Neural cell (in vitro differentiated cells): Measurements from ENCODE around the gene GGT5. TPM values are rescaled to one million over a fixed set of nuclear protein-coding genes. Genes with fewer than 3 reads are reported as not detected.

ENCODE experiments used
- H2AFZ ChIP-seq: fragments of 200-600, 300-800 bp; sonication (generic), shearing (Covaris generic); 2 replicates; pipeline ENCODE4 v1.6.0; 2014; ENCODE audit warnings: low read depth, mild to moderate bottlenecking, antibody characterized with exemption, low read length, moderate library complexity
- H3F3A ChIP-seq: fragments of 200-600 bp; shearing (Covaris generic); 2 replicates; pipeline ENCODE4 v1.6.1; 2016; ENCODE audit warnings: mild to moderate bottlenecking, moderate library complexity, mixed read lengths, antibody characterized with exemption, low read length; ENCODE audit not compliant: insufficient read depth, poor library complexity, severe bottlenecking
- H3K27ac ChIP-seq: fragments of 200-600, 300-800 bp; sonication (generic), shearing (Covaris generic); 2 replicates; pipeline ENCODE4 v1.5.1; 2014; ENCODE audit warnings: mild to moderate bottlenecking, low read length, moderate library complexity
- H3K27me3 ChIP-seq: fragments of 300-800, 200-600 bp; sonication (generic), shearing (Covaris generic); 2 replicates; pipeline ENCODE4 v1.6.0; 2014; ENCODE audit warnings: mild to moderate bottlenecking, low read depth, low read length, moderate library complexity; ENCODE audit not compliant: insufficient read depth
- H3K36me3 ChIP-seq: fragments of 300-800, 200-600 bp; sonication (generic), shearing (Covaris generic); 2 replicates; pipeline ENCODE4 v1.5.1; 2014; ENCODE audit warnings: mild to moderate bottlenecking, antibody characterized with exemption, low read length, moderate library complexity; ENCODE audit not compliant: insufficient read depth
- H3K4me2 ChIP-seq: fragments of 300-800, 200-600 bp; sonication (generic), shearing (Covaris generic); 2 replicates; pipeline ENCODE4 v1.6.0; 2014; ENCODE audit warnings: mild to moderate bottlenecking, low read length
- H3K4me3 ChIP-seq: fragments of 300-800, 200-600 bp; sonication (generic), shearing (Covaris generic); 2 replicates; pipeline ENCODE4 v1.5.1; 2014; ENCODE audit warnings: mild to moderate bottlenecking, low read length, moderate library complexity
- H3K79me2 ChIP-seq: fragments of 200-600 bp; shearing (Covaris generic); replicated peaks from 2 replicates; pipeline ENCODE4 v1.6.0; 2014; ENCODE audit warnings: mild to moderate bottlenecking, low read length, moderate library complexity; ENCODE audit not compliant: insufficient read depth
- H3K9ac ChIP-seq: fragments of 300-800, 200-600 bp; sonication (generic), shearing (Covaris generic); 2 replicates; pipeline ENCODE4 v1.6.1; 2016; ENCODE audit warnings: mild to moderate bottlenecking, low read length, mixed read lengths
- H3K9me2 ChIP-seq: fragments of 200-600 bp; shearing (Covaris generic); 2 replicates; pipeline ENCODE4 v1.6.1; 2016; ENCODE audit warnings: mild to moderate bottlenecking, low read length, mixed read lengths; ENCODE audit not compliant: insufficient read depth
- H3K9me3 ChIP-seq: fragments of 200-600, 300-800 bp; sonication (generic), shearing (Covaris generic); 2 replicates; pipeline ENCODE4 v1.6.1; 2016; ENCODE audit warnings: mild to moderate bottlenecking, mixed run types, low read length, moderate library complexity, mixed read lengths
- H4K20me1 ChIP-seq: fragments of 200-600 bp; shearing (Covaris generic); 2 replicates; pipeline ENCODE4 v1.6.1; 2016; ENCODE audit warnings: mild to moderate bottlenecking, mixed run types; ENCODE audit not compliant: insufficient read depth
- CTCF ChIP-seq: fragments of 450-650 bp; IDR thresholded peaks from 2 replicates; pipeline ENCODE4 v1.5.1; 2014; ENCODE audit warnings: antibody characterized with exemption, mild to moderate bottlenecking, moderate library complexity; ENCODE audit not compliant: poor library complexity, severe bottlenecking
- EP300 ChIP-seq: fragments of 450-650 bp; conservative IDR thresholded peaks from 2 replicates; pipeline ENCODE4 v1.6.1; 2014; ENCODE audit warnings: antibody characterized with exemption, mild to moderate bottlenecking, moderate library complexity; ENCODE audit not compliant: poor library complexity, severe bottlenecking
- EZH2 ChIP-seq: fragments of 200-600, 300-800 bp; shearing (Covaris generic), sonication (generic); IDR thresholded peaks from 2 replicates; pipeline ENCODE4 v1.6.1; 2014; ENCODE audit warnings: antibody characterized with exemption, low read length, borderline replicate concordance, mild to moderate bottlenecking; ENCODE audit not compliant: insufficient read depth, poor library complexity, severe bottlenecking
- MXI1 ChIP-seq: fragments of 450-650 bp; conservative IDR thresholded peaks from 2 replicates; pipeline ENCODE4 v1.6.1; 2014; ENCODE audit warnings: antibody characterized with exemption, mild to moderate bottlenecking; ENCODE audit not compliant: poor library complexity, severe bottlenecking
- POLR2AphosphoS5 ChIP-seq: IDR thresholded peaks from 2 replicates; pipeline ENCODE4 v1.6.1; 2012
- RAD21 ChIP-seq: fragments of 450-650 bp; conservative IDR thresholded peaks from 2 replicates; pipeline ENCODE4 v1.6.1; 2014; ENCODE audit warnings: antibody characterized with exemption, mild to moderate bottlenecking, moderate library complexity
- SMC3 ChIP-seq: fragments of 450-650 bp; conservative IDR thresholded peaks from 2 replicates; pipeline ENCODE4 v1.6.1; 2014; ENCODE audit warnings: antibody characterized with exemption, mild to moderate bottlenecking, moderate library complexity; ENCODE audit not compliant: poor library complexity
- TAF1 ChIP-seq: IDR thresholded peaks from 2 replicates; pipeline ENCODE4 v1.6.1; 2012; ENCODE audit warnings: low read depth
- polyA plus RNA-seq: library from polyadenylated mRNA; depleted of rRNA; stranded (reverse); fragments of >200 nt; gene quantifications from 2 replicates; pipeline ENCODE4 v1.2.3, GENCODE V29; 2014
- TF ChIP-seq, protein P1 (sequence below): IDR thresholded peaks from 2 replicates; pipeline ENCODE4 v1.6.1; 2012; ENCODE audit warnings: borderline replicate concordance

The GGT5 gene
- polyA plus RNA-seq, 1 donor from 2014 or later: 0.12 TPM

GRCh38 chr22:24208012-24208749 is 36.7 kb downstream of the GGT5 start:
- Histone ChIP-seq H3K4me2 (no peak overlapping the region), H3K9me2 (no peaks in the 10 kb centered on the region), H3K9ac (no peak overlapping the region), H3F3A (no peaks in the 10 kb centered on the region), H4K20me1 (no peaks in the 10 kb centered on the region), H2AFZ (no peak overlapping the region), H3K79me2 (no peaks in the 10 kb centered on the region), H3K9me3 (no peaks in the 10 kb centered on the region), H3K27me3 (no peaks in the 10 kb centered on the region), H3K36me3 (no peaks in the 10 kb centered on the region), H3K27ac (no peak overlapping the region), H3K4me3 (no peak overlapping the region)
- TF ChIP-seq TAF1 (no peak), MXI1 (no peak), SMC3 (no peak), RAD21 (no peak), EZH2 (no peak), POLR2AphosphoS5 (no peak), CTCF (no peak), EP300 (no peak)
- TF ChIP-seq, protein P1, sequence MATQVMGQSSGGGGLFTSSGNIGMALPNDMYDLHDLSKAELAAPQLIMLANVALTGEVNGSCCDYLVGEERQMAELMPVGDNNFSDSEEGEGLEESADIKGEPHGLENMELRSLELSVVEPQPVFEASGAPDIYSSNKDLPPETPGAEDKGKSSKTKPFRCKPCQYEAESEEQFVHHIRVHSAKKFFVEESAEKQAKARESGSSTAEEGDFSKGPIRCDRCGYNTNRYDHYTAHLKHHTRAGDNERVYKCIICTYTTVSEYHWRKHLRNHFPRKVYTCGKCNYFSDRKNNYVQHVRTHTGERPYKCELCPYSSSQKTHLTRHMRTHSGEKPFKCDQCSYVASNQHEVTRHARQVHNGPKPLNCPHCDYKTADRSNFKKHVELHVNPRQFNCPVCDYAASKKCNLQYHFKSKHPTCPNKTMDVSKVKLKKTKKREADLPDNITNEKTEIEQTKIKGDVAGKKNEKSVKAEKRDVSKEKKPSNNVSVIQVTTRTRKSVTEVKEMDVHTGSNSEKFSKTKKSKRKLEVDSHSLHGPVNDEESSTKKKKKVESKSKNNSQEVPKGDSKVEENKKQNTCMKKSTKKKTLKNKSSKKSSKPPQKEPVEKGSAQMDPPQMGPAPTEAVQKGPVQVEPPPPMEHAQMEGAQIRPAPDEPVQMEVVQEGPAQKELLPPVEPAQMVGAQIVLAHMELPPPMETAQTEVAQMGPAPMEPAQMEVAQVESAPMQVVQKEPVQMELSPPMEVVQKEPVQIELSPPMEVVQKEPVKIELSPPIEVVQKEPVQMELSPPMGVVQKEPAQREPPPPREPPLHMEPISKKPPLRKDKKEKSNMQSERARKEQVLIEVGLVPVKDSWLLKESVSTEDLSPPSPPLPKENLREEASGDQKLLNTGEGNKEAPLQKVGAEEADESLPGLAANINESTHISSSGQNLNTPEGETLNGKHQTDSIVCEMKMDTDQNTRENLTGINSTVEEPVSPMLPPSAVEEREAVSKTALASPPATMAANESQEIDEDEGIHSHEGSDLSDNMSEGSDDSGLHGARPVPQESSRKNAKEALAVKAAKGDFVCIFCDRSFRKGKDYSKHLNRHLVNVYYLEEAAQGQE: no peak

GRCh38 chr22:24207264-24208011 is 37.4 kb downstream of the GGT5 start:
- Histone ChIP-seq H3K79me2 (no peaks in the 10 kb centered on the region), H3K4me3 (no peak overlapping the region), H3K9ac (no peak overlapping the region), H3K27me3 (no peaks in the 10 kb centered on the region), H3K27ac (no peak overlapping the region), H3K9me3 (no peaks in the 10 kb centered on the region), H3K9me2 (no peaks in the 10 kb centered on the region), H2AFZ (no peak overlapping the region), H4K20me1 (no peaks in the 10 kb centered on the region), H3F3A (no peaks in the 10 kb centered on the region), H3K4me2 (no peak overlapping the region), H3K36me3 (no peaks in the 10 kb centered on the region)
- TF ChIP-seq EZH2: no peak
- no peak for TF ChIP-seq CTCF
- no peak for TF ChIP-seq MXI1
- TF ChIP-seq, protein P1: no peak
- no peak for TF ChIP-seq TAF1
- TF ChIP-seq SMC3: no peak
- no peak for TF ChIP-seq RAD21
- no peak for TF ChIP-seq EP300
- TF ChIP-seq POLR2AphosphoS5: no peak
